GM21390 (cell line): ENCODE results near the gene SSR3.
"Not testable (repeated sequence)": the region's sequence is repeated elsewhere in the genome, so short reads cannot be mapped to it uniquely, and the experiment has no call there.

Source experiments
- ATAC-seq: cut with Tn5 transposase; IDR thresholded peaks from one replicate; pipeline ENCODE4 v1.9.1; 2021; ENCODE audit not compliant: unreplicated experiment

SSR3 gene

DNA sequence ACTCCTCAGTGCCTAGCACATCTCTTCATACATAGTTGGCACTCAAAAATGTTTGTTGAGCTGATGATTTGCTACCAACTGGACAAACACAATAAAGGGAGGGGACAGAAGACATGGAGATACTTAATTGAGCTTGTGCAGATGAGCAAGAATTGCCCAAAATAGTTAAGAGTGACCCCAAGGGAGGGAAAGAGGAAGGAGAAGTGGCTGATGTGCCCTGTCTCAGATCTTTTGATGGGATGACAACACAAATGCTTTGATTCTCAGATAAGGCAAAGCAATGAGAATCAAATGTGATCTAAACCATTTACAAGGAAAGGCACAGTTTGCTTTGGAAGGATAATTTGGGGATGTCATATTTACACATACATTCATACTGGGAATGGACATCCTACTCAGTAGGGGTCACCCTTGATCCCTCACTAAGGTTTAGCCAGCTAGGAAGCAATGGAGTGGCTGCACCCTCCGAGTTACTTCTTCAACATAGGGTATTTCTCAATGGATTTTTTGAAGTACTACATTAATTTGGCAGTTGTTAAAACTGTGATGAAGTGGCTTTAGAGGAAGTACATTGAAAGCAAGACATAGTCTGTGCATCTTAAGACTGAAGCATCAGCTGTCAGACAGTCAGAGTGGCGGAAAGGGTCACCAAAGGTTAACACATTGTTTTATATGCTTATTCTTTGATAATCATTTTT lies 21.9 kb upstream of the SSR3 start:
- no peak for ATAC-seq

DNA sequence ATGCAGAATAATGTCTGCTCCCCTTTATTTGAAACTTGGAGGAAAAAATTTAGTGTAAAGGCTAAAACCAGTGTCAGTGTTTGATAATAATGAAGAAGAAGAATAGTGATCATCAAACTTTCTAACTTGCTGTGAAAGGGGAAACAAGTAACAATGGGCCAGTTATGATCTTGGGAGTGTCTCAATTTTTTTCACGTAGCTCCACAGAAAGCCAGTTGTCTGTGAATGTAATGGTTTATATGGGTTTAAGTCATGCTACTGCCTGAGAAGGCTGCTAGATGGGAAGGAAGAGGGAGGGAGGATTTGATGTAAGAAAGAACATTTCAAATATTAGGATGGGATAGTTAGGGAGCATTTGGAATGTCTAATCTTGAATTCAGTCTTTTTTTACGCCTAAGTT lies 21.1 kb upstream of the SSR3 start:
- no peak for ATAC-seq

DNA sequence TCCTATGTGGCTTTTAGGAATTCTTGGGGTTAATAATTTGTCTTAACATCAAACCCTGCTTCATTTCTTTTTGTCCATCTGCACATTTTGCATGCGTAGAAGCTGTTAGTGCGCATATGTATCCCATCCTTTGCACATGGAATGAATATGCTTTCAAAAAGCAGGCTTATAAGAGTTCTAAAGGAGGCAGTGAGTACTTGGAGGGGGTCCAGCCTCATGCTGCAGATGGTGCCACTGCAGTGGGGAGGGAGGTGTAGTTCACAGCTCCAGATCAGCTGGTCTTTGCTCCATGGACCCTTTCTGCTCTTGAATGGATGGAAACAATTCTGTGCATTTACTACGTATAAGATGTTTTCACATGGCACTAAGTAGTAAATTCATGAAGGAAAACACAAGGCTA lies 20.7 kb upstream of the SSR3 start:
- no peak for ATAC-seq

DNA sequence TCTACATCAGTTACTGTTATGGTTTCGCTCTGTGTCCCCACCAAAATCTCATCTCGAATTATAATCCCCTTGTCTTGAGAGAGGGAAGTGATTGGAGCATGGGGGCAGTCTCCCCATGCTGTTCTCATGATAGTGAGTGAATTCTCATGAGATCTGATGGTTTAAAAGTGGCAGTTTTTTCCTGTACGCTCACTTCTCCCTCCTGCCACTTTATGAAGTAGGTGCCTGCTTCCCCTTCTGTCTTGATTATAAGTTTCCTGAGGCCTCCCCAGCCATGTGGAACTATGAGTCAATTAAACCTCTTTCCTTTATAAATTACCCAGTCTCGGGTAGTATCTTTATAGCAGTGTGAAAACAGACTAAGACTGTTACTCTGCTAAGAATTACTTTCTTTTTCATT lies 15.0 kb upstream of the SSR3 start:
- not testable (repeated sequence) for ATAC-seq

DNA sequence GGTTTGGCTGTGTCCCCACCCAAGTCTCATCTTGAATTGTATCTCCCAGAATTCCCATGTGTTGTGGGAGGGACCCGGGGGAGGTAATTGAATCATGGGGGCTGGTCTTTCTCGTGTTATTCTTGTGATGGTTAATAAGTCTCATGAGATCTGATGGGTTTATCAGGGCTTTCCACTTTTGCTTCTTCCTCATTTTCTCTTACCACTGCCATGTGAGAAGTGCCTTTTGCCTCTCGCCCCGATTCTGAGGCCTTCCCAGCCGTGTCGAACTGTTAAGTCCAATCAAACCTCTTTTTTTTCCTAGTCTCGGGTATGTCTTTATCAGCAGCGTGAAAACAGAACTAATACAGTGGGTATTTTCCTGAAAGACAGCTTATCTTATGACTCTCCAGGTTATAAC lies 14.1 kb upstream of the SSR3 start:
- not testable (repeated sequence) for ATAC-seq

DNA sequence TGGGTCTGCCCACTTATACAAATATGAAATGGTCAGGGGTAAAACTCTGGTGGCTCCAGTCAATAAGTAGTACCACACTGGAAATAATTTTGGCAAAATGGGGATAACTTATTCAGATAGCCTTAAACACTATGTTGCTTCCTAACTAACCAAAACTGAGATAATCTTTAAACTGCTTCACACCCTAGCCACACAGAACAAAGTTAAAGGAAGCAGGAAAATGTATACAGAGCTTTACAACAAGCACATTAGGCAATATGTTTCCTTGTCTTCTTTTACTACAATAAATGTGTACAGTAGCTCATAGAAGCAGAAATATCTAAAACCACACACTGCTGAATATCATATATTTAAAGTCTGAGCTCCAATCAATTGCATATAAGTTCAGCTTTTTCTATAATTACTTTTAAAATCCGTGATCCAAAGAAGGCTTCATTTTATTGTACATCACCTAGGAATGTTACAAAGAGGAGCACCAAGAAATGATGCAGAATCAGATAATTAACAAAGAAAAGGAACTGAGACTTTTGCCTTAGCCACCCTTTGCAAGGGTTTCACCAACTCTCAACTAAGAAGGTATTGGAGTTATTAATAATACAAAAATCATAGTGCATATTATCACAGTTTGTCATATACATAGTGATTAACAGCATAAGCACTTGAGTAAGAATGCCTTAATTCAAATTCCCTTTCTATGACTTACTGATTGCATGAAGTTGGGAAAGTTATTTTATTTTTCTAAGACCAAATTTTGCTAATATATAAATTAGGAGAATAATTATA lies 9.2 kb upstream of the SSR3 start:
- no peak for ATAC-seq

DNA sequence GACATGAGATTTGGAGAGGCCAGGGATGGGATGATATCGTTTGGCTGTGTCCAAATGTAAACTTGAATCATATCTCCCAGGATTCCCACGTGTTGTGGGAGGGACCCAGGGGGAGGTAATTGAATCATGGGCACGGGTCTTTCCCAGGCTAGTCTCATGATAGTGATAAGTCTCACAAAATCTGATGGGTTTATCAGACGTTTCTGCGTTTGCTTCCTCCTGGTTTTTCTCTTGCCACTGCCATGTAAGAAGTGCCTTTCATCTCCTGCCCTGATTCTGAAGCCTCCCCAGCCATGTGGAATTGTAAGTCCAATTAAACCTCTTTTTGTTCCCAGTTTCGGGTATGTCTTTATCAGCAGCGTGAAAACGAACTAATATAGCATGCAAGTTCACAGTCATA lies 7.6 kb upstream of the SSR3 start:
- ATAC-seq: not testable (repeated sequence)

DNA sequence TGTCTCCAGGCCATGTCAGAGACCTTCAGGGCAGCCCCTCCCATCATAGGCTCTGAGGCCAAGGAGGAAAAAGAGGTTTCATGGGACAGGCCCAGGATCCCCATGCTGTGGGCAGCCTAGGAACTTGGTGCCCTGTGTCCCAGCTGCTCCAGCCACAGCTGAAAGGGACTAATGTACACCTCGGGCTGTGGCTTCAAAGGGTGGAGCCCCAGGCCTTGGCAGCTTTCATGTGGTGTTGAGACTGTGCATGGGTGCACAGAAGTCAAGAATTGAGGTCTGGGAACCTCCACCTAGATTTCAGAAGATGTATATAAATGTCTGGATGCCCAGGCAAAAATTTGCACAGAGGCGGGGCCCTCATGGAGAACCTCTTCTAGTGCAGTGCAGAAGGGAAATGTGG lies 6.6 kb upstream of the SSR3 start:
- ATAC-seq: no peak

DNA sequence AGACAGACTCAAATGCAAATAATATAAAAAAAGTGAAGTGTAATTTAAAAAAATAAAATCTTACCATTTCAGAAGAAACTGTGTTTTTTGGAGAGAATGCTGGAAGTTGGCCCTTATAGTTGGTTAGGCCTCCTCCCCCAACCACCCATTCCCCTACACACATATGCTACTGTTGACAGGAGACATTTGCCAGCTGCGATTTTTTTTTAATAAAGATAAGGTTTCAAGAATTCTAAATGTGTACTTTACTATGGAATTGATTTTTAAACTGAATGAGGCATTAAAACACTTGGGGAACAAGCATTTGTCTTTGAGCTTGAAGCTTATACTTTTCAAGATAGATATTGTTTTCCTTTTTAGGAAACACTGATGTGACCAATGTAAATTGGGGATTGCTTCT lies 4.4 kb upstream of the SSR3 start:
- ATAC-seq: no peak

DNA sequence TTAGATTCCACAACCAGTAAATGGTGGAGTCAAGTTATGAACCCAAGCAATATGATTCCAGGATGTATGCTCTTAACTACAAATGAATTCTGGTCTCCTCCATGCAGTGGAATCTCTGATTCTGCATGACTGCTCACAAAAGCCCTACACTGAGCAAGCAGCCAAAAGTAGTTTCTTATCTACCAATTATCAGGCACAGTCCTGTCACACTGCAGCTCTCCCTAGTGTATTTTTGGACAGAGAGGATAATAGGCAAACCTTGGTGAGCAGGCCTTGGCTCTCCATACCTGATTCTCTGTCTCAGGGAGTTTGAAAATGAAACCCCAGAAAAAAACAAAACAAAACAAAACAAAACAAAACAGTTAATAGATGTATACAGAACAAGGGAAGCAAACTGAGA lies 3.5 kb upstream of the SSR3 start:
- ATAC-seq: no peak

DNA sequence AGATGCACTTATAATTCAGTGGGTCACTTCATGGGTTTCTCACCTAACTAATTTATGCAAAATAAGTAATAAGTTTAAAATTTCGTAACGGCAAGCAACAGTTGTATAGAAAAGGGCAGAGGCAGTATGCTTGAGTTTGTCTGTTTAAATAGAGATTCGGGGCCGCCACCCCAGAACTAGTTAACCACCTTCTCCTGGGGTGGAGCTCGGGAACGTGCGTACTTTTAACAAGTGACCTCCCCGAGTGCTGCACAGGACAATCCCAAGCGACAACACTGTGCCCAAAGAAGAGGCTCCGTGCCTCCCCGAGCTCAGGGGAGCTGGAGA lies 439 bp downstream of the SSR3 start:
- peak; percentile 5 for ATAC-seq

DNA sequence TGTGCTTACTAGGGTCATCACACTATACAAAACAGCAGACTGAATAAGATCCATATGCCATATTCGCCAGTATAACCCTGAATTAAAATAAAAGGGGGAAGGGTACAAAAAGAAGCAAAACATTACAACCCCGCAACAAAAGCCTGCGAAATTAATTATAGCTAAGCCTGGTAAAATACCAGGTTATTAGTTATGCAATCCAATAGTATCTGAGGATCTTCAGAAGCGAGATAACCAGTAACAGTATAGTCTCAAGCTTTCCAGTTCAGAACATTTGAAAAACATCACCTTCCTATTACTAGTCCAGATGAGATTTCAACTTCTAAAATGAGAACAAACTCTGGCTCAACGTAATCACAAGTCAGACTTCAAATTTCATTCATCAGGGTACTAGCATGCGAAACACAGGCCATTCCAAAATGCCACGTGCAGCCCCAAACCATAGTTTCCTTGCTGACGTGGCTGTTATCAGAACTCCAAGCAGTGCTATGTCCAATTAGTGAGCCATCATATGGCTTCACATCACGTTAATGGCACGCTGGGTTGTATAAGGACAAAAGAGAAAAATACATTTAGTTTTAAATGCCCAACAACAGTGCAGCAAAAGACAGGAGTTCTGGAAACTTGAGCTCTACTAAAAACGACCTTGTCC lies 1.1 kb downstream of the SSR3 start:
- no peak for ATAC-seq

DNA sequence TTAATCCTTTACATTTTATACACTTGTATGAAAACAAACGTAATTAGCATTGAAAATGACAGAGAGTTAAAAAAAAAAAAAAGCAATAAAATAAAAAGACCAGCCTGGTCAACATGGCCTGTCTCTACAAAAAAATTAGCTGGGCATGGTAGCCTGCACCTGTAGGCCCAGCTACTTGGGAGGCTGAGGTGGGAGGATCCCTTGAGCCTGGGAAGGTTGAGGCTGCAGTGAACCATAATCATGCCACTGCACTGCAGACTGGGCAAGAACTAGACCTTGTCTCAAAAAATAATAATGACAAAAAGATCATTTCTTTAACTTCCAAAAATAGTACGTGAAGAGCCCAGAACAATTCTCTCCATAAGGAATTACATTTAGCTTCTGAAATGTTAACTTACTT lies 1.9 kb downstream of the SSR3 start:
- no peak for ATAC-seq

DNA sequence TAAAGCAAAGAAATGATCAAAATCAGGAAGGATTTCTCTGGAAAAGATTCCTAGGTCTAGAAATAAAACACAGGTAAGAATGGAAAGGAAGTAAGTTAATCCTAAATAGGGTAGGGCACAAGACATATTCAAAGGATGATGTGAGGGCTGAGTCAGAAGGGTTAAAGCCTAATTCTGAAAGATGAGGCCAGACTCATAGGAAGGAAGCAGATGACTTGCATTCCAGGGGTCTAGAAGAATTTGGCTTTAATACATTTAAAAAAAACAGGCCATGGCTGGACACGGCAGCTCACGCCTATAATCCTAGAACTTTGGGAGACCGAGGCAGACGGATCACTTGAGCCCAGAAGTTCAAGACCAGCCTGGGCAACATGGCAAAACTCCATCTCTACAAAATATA lies 3.2 kb downstream of the SSR3 start:
- no peak for ATAC-seq

DNA sequence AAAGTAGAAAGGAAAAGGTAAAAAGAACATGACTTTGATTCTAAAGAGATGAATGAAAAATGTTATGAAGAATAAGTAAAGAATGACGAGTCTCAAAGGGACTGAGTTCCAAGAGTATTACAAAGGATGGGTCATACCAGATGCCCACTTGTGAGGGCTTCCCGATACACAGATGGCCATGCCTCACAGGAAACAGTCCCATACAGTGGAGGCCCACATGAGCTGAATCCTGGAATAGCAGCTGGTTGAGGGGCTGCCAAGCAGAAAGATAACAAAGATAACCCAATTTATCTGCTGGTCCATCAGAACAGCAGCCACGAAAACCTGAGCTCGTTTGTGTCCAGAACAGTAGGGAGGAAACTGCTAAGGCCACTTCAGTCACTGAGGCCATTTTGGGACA lies 3.7 kb downstream of the SSR3 start:
- ATAC-seq: no peak

DNA sequence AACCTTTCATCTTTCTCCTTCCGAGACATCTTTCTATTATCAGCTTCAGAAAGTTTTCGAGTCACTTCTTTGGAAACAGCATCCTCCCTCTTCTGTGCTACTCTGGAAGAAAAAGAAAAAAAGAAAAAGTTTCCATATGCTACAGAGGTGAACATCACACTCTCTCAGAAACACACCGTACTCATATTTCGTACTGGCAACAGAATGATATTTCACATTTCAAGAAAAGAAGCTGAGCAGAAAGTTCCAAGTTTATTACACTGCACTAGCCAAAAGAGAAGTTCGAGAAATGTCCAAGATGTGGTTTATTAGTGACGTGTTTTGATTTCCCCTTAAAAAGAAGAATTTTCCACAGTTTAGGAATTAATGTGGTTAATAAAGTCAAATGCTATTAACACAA lies 6.0 kb downstream of the SSR3 start:
- ATAC-seq: no peak

DNA sequence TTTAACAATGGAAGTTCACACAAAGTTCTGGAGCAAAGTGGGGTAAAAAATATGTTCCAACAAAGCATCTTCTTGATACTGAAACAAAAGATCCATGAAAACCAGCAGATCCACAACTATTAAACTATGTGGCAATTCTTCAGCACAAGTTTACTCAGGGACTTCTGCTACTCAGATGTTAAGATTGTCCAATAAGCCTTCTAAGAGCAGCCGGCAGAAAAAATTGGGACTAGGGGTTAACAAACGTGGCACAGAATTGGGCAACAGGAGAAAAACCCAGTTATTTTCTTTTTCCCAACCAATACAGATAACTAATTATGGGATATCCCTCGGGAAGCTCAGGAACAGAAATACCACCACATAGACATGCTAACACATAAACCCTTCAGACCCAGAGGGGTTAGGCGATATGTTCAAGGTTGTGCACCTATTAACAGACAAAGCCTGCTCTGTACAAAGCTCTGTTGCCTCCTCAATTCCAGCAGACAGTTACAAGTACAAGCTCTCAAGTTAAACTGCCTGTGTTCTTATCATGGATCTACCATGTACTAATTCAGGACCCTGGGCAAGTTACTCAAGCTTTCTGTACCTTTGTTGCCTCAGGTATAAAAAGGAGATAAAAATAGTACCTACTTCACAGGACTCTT lies 6.8 kb downstream of the SSR3 start:
- no peak for ATAC-seq

DNA sequence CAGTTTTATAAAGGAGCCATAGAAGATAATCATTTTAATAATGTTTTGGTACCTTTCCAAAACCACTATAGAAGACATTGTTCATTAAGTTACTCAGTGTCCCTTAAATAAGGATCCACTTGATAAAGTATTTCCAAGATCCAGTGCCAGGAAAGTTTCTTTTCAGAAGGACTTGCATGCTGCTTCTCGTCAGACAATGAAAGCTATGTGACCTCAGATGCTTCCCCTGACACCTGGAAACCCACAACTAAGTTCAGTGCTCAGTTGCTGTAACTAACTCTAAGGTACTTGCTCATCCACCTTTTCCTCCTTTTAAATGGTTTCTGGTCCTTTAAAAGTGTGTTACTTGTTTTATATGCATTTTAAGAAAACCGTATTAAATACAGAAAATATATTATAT lies 7.3 kb downstream of the SSR3 start:
- ATAC-seq: no peak

DNA sequence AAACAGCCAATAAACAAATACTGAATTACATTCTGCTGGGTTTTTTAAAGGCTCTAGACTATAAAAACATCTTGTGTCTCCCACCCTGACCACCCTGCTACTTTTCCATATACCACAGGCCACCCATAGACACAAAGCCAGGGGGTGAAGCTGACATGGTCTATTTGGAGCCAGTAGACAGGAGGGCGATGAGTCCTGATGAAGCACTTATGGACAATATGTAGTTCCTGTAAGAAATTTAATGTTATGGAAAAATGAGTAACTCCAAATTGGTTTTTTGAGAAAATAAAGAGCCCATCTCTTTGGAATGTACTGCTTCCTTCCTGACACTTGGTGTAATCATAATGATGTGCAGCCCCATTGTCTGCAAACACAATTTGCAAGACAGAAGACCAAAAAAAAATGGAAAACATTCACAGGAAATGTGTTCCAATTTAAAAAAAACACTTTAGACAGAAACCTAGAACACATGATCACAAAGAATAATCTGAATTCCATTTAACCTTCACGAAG lies 11.8 kb downstream of the SSR3 start:
- no peak for ATAC-seq

DNA sequence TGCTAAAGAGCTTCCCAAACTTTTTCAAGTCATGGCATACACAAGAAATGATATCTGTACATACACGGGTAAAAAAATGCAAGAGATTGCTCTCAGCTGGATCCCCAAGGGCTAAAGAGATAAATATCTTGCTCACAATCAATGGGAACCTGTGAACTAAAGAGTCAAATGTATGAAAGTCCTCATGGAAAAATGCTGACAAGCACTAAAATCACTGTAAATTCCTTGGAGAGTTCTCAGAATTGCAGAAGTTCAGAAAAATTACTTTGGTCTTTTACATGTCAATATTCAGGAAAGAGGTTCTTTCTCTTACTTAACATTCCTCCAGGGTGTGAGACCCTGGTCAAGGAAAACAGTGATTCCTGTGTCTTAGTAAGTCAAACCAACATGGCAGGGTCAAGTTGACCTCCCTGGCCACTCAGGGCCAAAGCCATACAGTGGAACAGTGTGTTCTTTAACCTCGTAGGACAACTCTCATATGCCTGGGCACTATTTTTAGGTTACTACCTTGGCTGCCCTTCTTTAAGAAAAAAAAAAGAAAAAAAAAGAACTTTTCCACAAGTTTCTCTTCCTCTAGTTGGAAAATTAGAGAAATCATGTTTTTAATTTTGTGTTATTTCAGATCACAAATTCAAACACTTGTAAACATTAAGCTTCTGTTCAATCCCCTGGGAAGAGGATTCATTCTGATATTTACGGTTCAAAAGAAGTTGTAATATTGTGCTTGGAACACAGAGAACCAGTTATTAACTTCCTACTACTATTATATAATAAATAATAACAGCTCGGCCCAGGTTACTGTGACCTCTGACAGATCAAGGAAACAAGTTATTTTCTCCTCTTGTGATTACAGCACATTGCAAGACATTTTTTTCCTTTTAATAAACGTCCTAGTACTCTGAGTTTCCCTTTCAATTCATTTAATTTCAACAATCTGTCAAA lies 12.5 kb downstream of the SSR3 start:
- no peak for ATAC-seq

DNA sequence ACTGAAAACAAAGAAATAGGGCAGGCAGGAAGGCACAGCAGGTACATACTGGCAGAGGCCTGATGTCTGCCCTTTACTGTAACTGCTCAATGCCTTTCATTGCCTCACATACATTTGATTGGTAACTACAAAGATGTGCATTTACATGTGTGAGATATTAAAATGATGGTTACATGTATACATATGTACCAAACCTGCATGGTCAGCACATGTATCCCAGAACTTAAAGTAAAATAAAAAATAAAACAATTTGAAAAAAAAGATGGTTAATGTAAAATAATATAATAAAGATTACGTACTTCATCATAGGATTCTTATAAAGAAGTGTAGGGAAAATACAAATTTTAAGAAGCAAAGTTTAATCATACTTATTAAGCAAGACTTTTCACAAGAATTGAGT lies 15.1 kb downstream of the SSR3 start:
- no peak for ATAC-seq
